Ishikawa (cell line): ENCODE data around the gene TXNDC2.

Experiments
- CEBPB ChIP-seq: IDR thresholded peaks from 2 replicates; pipeline ENCODE4 v1.6.1; 2012
- CREB1 ChIP-seq: IDR thresholded peaks from 2 replicates; pipeline ENCODE4 v1.6.1; 2012; ENCODE audit warnings: low read depth
- EGR1 ChIP-seq: IDR thresholded peaks from 2 replicates; pipeline ENCODE4 v1.6.1; 2012
- EP300 ChIP-seq: IDR thresholded peaks from 2 replicates; pipeline ENCODE4 v1.6.1; 2012; ENCODE audit warnings: borderline replicate concordance
- FOXM1 ChIP-seq: IDR thresholded peaks from 2 replicates; pipeline ENCODE4 v1.6.1; 2012; ENCODE audit warnings: low read depth, borderline replicate concordance
- NFIC ChIP-seq: IDR thresholded peaks from 2 replicates; pipeline ENCODE4 v1.6.1; 2012
- RAD21 ChIP-seq: IDR thresholded peaks from 2 replicates; pipeline ENCODE4 v1.6.1; 2012; ENCODE audit warnings: low read depth
- TAF1 ChIP-seq: IDR thresholded peaks from 2 replicates; pipeline ENCODE4 v1.6.1; 2012; ENCODE audit warnings: low read depth, mild to moderate bottlenecking
- TCF12 ChIP-seq: IDR thresholded peaks from 2 replicates; pipeline ENCODE4 v1.6.1; 2012; ENCODE audit warnings: low read depth
- TEAD4 ChIP-seq: IDR thresholded peaks from 2 replicates; pipeline ENCODE4 v1.6.1; 2012
- YY1 ChIP-seq: IDR thresholded peaks from 2 replicates; pipeline ENCODE4 v1.6.1; 2012; ENCODE audit warnings: low read depth
- ZBTB7A ChIP-seq: IDR thresholded peaks from 2 replicates; pipeline ENCODE4 v1.6.1; 2012; ENCODE audit warnings: low read depth
- TF ChIP-seq, protein P1 (sequence below): IDR thresholded peaks from 2 replicates; pipeline ENCODE4 v1.6.1; 2012
- TF ChIP-seq, protein P2 (sequence below): IDR thresholded peaks from 2 replicates; pipeline ENCODE4 v1.6.1; 2012; ENCODE audit warnings: low read depth, mild to moderate bottlenecking
- TF ChIP-seq, protein P3 (sequence below): IDR thresholded peaks from 2 replicates; pipeline ENCODE4 v1.6.1; 2012

TXNDC2 gene

DNA sequence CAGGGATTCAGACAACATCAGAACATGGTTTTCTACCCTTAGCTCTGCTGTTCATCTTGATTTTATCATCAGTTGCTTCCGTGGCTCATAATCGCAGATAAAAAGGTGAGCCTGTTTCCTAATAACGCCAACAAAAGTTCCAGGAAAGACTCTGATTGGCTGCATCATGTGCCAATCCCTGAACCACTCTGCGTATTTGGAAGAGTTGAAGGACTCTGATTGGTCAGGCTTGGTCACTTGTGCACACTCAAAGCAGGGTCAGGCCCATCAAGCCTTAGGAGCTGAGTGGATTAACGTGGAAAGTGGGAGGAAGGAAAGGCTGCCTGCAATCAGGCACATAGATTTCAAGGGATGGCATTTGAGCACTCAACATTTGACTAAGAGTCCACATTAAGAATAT lies 11.4 kb downstream of the TXNDC2 start:
- TF ChIP-seq, protein P1, sequence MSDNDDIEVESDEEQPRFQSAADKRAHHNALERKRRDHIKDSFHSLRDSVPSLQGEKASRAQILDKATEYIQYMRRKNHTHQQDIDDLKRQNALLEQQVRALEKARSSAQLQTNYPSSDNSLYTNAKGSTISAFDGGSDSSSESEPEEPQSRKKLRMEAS: no peak
- TF ChIP-seq TCF12: no peak
- no peak for TF ChIP-seq CREB1
- no peak for TF ChIP-seq YY1
- TF ChIP-seq RAD21: no peak
- TF ChIP-seq EGR1: no peak
- no peak for TF ChIP-seq ZBTB7A
- no peak for TF ChIP-seq CEBPB
- no peak for TF ChIP-seq TAF1
- no peak for TF ChIP-seq TEAD4
- TF ChIP-seq, protein P2, sequence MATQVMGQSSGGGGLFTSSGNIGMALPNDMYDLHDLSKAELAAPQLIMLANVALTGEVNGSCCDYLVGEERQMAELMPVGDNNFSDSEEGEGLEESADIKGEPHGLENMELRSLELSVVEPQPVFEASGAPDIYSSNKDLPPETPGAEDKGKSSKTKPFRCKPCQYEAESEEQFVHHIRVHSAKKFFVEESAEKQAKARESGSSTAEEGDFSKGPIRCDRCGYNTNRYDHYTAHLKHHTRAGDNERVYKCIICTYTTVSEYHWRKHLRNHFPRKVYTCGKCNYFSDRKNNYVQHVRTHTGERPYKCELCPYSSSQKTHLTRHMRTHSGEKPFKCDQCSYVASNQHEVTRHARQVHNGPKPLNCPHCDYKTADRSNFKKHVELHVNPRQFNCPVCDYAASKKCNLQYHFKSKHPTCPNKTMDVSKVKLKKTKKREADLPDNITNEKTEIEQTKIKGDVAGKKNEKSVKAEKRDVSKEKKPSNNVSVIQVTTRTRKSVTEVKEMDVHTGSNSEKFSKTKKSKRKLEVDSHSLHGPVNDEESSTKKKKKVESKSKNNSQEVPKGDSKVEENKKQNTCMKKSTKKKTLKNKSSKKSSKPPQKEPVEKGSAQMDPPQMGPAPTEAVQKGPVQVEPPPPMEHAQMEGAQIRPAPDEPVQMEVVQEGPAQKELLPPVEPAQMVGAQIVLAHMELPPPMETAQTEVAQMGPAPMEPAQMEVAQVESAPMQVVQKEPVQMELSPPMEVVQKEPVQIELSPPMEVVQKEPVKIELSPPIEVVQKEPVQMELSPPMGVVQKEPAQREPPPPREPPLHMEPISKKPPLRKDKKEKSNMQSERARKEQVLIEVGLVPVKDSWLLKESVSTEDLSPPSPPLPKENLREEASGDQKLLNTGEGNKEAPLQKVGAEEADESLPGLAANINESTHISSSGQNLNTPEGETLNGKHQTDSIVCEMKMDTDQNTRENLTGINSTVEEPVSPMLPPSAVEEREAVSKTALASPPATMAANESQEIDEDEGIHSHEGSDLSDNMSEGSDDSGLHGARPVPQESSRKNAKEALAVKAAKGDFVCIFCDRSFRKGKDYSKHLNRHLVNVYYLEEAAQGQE: no peak
- no peak for TF ChIP-seq NFIC
- TF ChIP-seq EP300: no peak
- TF ChIP-seq FOXM1: no peak
- TF ChIP-seq, protein P3, sequence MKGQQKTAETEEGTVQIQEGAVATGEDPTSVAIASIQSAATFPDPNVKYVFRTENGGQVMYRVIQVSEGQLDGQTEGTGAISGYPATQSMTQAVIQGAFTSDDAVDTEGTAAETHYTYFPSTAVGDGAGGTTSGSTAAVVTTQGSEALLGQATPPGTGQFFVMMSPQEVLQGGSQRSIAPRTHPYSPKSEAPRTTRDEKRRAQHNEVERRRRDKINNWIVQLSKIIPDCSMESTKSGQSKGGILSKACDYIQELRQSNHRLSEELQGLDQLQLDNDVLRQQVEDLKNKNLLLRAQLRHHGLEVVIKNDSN: no peak

DNA sequence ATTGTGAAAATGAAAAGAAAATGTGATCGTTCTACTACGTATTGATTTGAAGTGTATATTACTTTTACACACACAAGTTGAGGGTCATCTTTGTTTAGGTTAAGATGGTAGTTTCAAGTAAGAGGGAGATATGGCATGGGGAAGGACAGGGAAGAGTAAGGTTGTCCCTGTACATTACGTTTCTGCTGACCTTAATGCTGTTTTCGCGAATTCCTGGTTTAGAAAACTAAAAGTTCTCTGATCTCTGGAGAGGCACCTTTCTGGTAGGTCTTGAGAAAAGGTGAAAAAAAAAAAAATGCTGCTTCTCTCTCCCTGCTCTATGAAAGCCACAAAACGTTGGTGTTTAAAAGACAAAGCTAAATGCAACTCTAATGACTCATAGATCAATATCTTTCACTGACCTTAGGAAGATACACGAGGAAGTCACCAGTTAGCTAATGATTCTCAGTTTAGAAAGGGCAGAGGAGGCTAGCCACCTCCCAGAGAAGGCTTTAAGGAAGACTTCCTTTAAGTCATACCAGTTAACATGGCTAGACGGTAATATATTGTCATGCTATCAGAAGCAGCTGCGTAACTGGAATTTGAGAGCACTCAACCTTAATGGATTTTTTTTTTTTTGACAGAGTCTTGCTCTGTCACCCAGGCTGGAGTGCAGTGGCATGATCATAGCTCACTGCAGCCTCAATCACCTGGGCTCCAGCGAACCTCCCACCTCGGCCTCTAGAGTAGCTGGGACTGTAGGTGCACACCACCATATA lies 13.2 kb downstream of the TXNDC2 start:
- no peak for TF ChIP-seq TAF1
- no peak for TF ChIP-seq NFIC
- TF ChIP-seq TCF12: no peak
- TF ChIP-seq FOXM1: no peak
- TF ChIP-seq, protein P3: no peak
- no peak for TF ChIP-seq ZBTB7A
- no peak for TF ChIP-seq EGR1
- TF ChIP-seq RAD21: no peak
- TF ChIP-seq, protein P1: no peak
- TF ChIP-seq YY1: no peak
- no peak for TF ChIP-seq CEBPB
- TF ChIP-seq, protein P2: no peak
- no peak for TF ChIP-seq CREB1
- TF ChIP-seq EP300: no peak
- no peak for TF ChIP-seq TEAD4

DNA sequence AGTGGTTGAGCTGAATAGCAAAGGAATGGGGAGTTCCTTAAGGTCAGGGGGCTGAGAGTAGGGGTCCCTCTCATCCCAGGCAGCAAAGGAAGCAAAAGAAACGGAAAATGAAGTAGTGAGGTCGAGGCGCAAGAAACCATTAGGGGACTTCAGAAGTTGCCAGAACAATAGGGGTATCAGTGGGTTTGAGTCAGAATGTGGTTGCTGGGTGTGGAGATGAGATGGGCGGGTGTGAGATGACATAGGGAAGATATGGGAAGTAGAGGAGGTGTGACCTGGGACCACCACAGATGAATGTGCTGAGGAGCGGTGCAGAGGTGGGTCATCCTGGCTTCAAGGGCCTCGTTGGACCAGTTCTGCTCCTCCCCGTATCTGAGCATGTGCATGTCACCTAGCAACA lies 14.9 kb downstream of the TXNDC2 start:
- no peak for TF ChIP-seq FOXM1
- TF ChIP-seq, protein P3: no peak
- TF ChIP-seq, protein P2: no peak
- TF ChIP-seq NFIC: no peak
- no peak for TF ChIP-seq ZBTB7A
- TF ChIP-seq CREB1: no peak
- no peak for TF ChIP-seq EGR1
- TF ChIP-seq EP300: no peak
- no peak for TF ChIP-seq TAF1
- TF ChIP-seq TEAD4: no peak
- TF ChIP-seq CEBPB: no peak
- TF ChIP-seq, protein P1: no peak
- no peak for TF ChIP-seq RAD21
- no peak for TF ChIP-seq YY1
- TF ChIP-seq TCF12: no peak
